Endodermal cell (in vitro differentiated cells): Measurements from ENCODE around the gene BRI3. TPM values are rescaled to one million over a fixed set of nuclear protein-coding genes. Genes with fewer than 3 reads are reported as not detected.

Experiments
- DNase-seq: peaks from one replicate; pipeline ENCODE4 v3.0.0-alpha.2; 2017
- H3K27ac ChIP-seq: 2 replicates; pipeline ENCODE4 v1.5.1; 2013; ENCODE audit warnings: mild to moderate bottlenecking, low read depth, low read length, moderate library complexity
- H3K27me3 ChIP-seq: 2 replicates; pipeline ENCODE4 v1.6.1; 2013; ENCODE audit warnings: mild to moderate bottlenecking, low read length, moderate library complexity; ENCODE audit not compliant: insufficient read depth, control insufficient read depth, poor library complexity, severe bottlenecking
- H3K36me3 ChIP-seq: 2 replicates; pipeline ENCODE4 v1.7.0; 2013; ENCODE audit warnings: mild to moderate bottlenecking, low read length, moderate library complexity; ENCODE audit not compliant: control insufficient read depth, insufficient read depth
- H3K4me1 ChIP-seq: one replicate; pipeline ENCODE4 v1.7.0; 2013; ENCODE audit warnings: low read length; ENCODE audit not compliant: control insufficient read depth, insufficient read depth
- H3K4me3 ChIP-seq: 2 replicates; pipeline ENCODE4 v1.5.1; 2013; ENCODE audit warnings: mild to moderate bottlenecking, low read length, moderate library complexity
- H3K9ac ChIP-seq: 2 replicates; pipeline ENCODE4 v1.6.1; 2013; ENCODE audit warnings: mild to moderate bottlenecking, low read length, moderate library complexity; ENCODE audit not compliant: poor library complexity, severe bottlenecking; ENCODE audit errors: extremely low read depth
- H3K9me3 ChIP-seq: 2 replicates; pipeline ENCODE4 v1.6.1; 2013; ENCODE audit warnings: mild to moderate bottlenecking, low read length, moderate library complexity; ENCODE audit not compliant: control insufficient read depth
- H3K27ac Mint-ChIP-seq: 2 replicates; pipeline ENCODE4 v1.8.0; 2020; ENCODE audit warnings: mixed read lengths
- H3K27me3 Mint-ChIP-seq: 2 replicates; pipeline ENCODE4 v1.8.0; 2021; ENCODE audit warnings: mild to moderate bottlenecking, mixed read lengths; ENCODE audit not compliant: insufficient read depth
- H3K36me3 Mint-ChIP-seq: 2 replicates; pipeline ENCODE4 v1.8.0; 2020; ENCODE audit warnings: low read depth, mixed read lengths
- H3K4me1 Mint-ChIP-seq: 2 replicates; pipeline ENCODE4 v1.8.0; 2020; ENCODE audit warnings: mixed read lengths
- H3K4me3 Mint-ChIP-seq: 2 replicates; pipeline ENCODE4 v1.8.0; 2020; ENCODE audit warnings: mild to moderate bottlenecking, moderate library complexity, mixed read lengths
- H3K9me3 Mint-ChIP-seq: 2 replicates; pipeline ENCODE4 v1.8.0; 2020; ENCODE audit warnings: mild to moderate bottlenecking, mixed read lengths
- WGBS, 2 experiments: methylation state at CpG; one replicate each; pipeline versions ENCODE4 v1.1.5 to v1.1.7; 2013; ENCODE audit warnings: missing lambda C conversion rate in 2 of 2, mixed read lengths in 1 of 2; ENCODE audit not compliant: insufficient coverage in 1 of 2, insufficient read length in 1 of 2; 5-methylcytosine and 5-hydroxymethylcytosine counted together
- total RNA-seq, 2 donors: library from RNA; stranded (reverse); fragmentation: NEBNext Ultra II Directional in 1 of 2; extraction: Animal tissue kit (Norgen Biotek cat#: 25700) in 1 of 2; gene quantifications; 2 replicates in 1 of 2; 3 replicates in 1 of 2; pipeline ENCODE4 v1.2.1, GENCODE V29; 2021
- TF ChIP-seq, protein P1 (sequence below): fragments of 200-600 bp; sonication (generic); conservative IDR thresholded peaks from 2 replicates; pipeline ENCODE4 v1.5.0; 2021; ENCODE audit warnings: antibody characterized with exemption, mild to moderate bottlenecking

Gene BRI3
- total RNA-seq, 2 donors from 2014 or later = 130 to 152 TPM

DNA sequence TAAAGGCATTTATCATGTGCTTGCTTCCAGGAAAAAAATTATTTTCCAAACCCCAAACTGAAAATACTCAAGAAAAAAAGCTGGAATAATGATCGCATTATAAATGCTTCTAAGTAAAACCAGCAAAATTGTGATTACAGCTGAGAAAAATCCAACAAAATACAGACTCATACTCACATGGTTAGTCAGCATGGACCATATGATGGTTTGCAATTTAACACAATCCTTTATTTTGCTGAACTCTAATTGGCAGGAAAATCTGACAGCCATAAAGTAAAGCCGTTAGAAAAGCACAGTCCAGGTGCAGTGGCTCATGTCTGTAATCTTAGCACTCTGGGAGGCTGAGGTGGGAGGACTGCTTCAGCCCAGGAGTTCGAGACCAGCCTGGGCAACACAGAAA, 59.6 kb downstream of the BRI3 start:
- no peak overlapping the region for H3K9ac ChIP-seq
- H3K9me3 ChIP-seq = no peaks in the 10 kb centered on the region
- Mint-ChIP-seq H3K27me3 (no peaks in the 10 kb centered on the region), H3K9me3 (peaks cover 10% of the 10 kb centered on the region), H3K27ac (no peak overlapping the region), H3K36me3 (peaks cover 12% of the 10 kb centered on the region), H3K4me1 (peaks cover 2% of the 10 kb centered on the region), H3K4me3 (no peak overlapping the region)
- TF ChIP-seq, protein P1, sequence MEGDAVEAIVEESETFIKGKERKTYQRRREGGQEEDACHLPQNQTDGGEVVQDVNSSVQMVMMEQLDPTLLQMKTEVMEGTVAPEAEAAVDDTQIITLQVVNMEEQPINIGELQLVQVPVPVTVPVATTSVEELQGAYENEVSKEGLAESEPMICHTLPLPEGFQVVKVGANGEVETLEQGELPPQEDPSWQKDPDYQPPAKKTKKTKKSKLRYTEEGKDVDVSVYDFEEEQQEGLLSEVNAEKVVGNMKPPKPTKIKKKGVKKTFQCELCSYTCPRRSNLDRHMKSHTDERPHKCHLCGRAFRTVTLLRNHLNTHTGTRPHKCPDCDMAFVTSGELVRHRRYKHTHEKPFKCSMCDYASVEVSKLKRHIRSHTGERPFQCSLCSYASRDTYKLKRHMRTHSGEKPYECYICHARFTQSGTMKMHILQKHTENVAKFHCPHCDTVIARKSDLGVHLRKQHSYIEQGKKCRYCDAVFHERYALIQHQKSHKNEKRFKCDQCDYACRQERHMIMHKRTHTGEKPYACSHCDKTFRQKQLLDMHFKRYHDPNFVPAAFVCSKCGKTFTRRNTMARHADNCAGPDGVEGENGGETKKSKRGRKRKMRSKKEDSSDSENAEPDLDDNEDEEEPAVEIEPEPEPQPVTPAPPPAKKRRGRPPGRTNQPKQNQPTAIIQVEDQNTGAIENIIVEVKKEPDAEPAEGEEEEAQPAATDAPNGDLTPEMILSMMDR = no peak
- H3K4me3 ChIP-seq = no peak overlapping the region
- H3K27me3 ChIP-seq = no peaks in the 10 kb centered on the region
- no peak for DNase-seq
- no peaks in the 10 kb centered on the region for H3K4me1 ChIP-seq
- H3K27ac ChIP-seq = no peak overlapping the region
- WGBS, 2 experiments = 90 to 98% methylated on average over 1 to 3 of the region's 3 CpGs
- no peaks in the 10 kb centered on the region for H3K36me3 ChIP-seq

Other genes starting within 250 kb of the BRI3 start
- gene LMTK2, start 174.8 kb upstream of the BRI3 start, total RNA-seq = 10 to 100 TPM; 23.5 to 25.6 TPM
- under 1 TPM; 0.86 to 0.95 TPM for gene BHLHA15, start 70.2 kb upstream of the BRI3 start, total RNA-seq
- 10 to 100 TPM; 27.2 to 32.0 TPM for gene TECPR1, start 29.5 kb upstream of the BRI3 start, total RNA-seq
- gene BAIAP2L1, start 119.4 kb downstream of the BRI3 start, total RNA-seq = 10 to 100 TPM; 30.5 to 38.4 TPM